Trophoblast cell (in vitro differentiated cells and primary cell): ENCODE data around the gene SLC29A4.

Experiments
- DNase-seq, 2 donors: peaks; one replicate each; pipeline ENCODE4 v3.0.0-alpha.2; 2016
- H2AFZ ChIP-seq: 2 replicates; pipeline ENCODE4 v1.6.1; 2013; ENCODE audit warnings: low read length, moderate library complexity, mild to moderate bottlenecking; ENCODE audit not compliant: insufficient read depth, poor library complexity
- H2AK5ac ChIP-seq: 2 replicates; pipeline ENCODE4 v1.6.1; 2013; ENCODE audit warnings: mild to moderate bottlenecking, low read length
- H2BK120ac ChIP-seq: 2 replicates; pipeline ENCODE4 v1.6.1; 2013; ENCODE audit warnings: low read length, mild to moderate bottlenecking, moderate library complexity; ENCODE audit not compliant: insufficient read depth, poor library complexity
- H2BK12ac ChIP-seq: 2 replicates; pipeline ENCODE4 v1.6.1; 2013; ENCODE audit warnings: mild to moderate bottlenecking, low read length, moderate library complexity
- H2BK5ac ChIP-seq: 2 replicates; pipeline ENCODE4 v1.6.1; 2013; ENCODE audit warnings: low read length, low read depth, moderate library complexity, mild to moderate bottlenecking; ENCODE audit not compliant: poor library complexity
- H3K14ac ChIP-seq: 2 replicates; pipeline ENCODE4 v1.6.1; 2013; ENCODE audit warnings: mild to moderate bottlenecking, low read length
- H3K18ac ChIP-seq: 2 replicates; pipeline ENCODE4 v1.6.1; 2013; ENCODE audit warnings: mild to moderate bottlenecking, low read length
- H3K23ac ChIP-seq: 2 replicates; pipeline ENCODE4 v1.6.1; 2013; ENCODE audit warnings: low read length
- H3K27ac ChIP-seq: 2 replicates; pipeline ENCODE4 v1.5.1; 2013; ENCODE audit warnings: low read depth, mild to moderate bottlenecking, inconsistent platforms, low read length, moderate library complexity
- H3K27me3 ChIP-seq: 2 replicates; pipeline ENCODE4 v1.6.1; 2013; ENCODE audit warnings: inconsistent platforms, mild to moderate bottlenecking, low read length, moderate library complexity; ENCODE audit not compliant: insufficient read depth
- H3K36me3 ChIP-seq, 2 experiments: 1 replicate in 1 of 2; 2 replicates in 1 of 2; pipeline ENCODE4 v1.6.1; 2013; ENCODE audit warnings: low read length in 2 of 2, mild to moderate bottlenecking in 2 of 2, moderate library complexity in 1 of 2; ENCODE audit not compliant: insufficient read depth in 2 of 2, control insufficient read depth in 1 of 2
- H3K4ac ChIP-seq: 2 replicates; pipeline ENCODE4 v1.6.1; 2013; ENCODE audit warnings: low read depth, mild to moderate bottlenecking, low read length, moderate library complexity
- H3K4me1 ChIP-seq, 2 experiments: 1 replicate in 1 of 2; 2 replicates in 1 of 2; pipeline ENCODE4 v1.6.1; 2013; ENCODE audit warnings: low read length in 2 of 2, mild to moderate bottlenecking in 2 of 2, moderate library complexity in 1 of 2; ENCODE audit not compliant: insufficient read depth in 2 of 2, control insufficient read depth in 1 of 2
- H3K4me2 ChIP-seq: 2 replicates; pipeline ENCODE4 v1.6.1; 2013; ENCODE audit warnings: inconsistent platforms, mild to moderate bottlenecking, low read length, moderate library complexity
- H3K4me3 ChIP-seq: 2 replicates; pipeline ENCODE4 v1.5.1; 2013; ENCODE audit warnings: mild to moderate bottlenecking, low read depth, low read length, inconsistent platforms
- H3K79me1 ChIP-seq: one replicate; pipeline ENCODE4 v1.6.1; 2013; ENCODE audit warnings: low read length
- H3K79me2 ChIP-seq: 2 replicates; pipeline ENCODE4 v1.6.1; 2013; ENCODE audit warnings: low read length, mild to moderate bottlenecking; ENCODE audit not compliant: control insufficient read depth, insufficient read depth, poor library complexity
- H3K9ac ChIP-seq: 2 replicates; pipeline ENCODE4 v1.6.1; 2013; ENCODE audit warnings: mild to moderate bottlenecking, low read length
- H3K9me3 ChIP-seq: 2 replicates; pipeline ENCODE4 v1.6.1; 2013; ENCODE audit warnings: low read depth, mild to moderate bottlenecking, control low read depth, inconsistent platforms, low read length; ENCODE audit not compliant: insufficient read depth
- H4K12ac ChIP-seq: 2 replicates; pipeline ENCODE4 v1.6.1; 2013; ENCODE audit warnings: low read depth, mild to moderate bottlenecking, low read length, moderate library complexity
- H4K8ac ChIP-seq: 2 replicates; pipeline ENCODE4 v1.6.1; 2013; ENCODE audit warnings: low read depth, mild to moderate bottlenecking, low read length, moderate library complexity
- H4K91ac ChIP-seq: one replicate; pipeline ENCODE4 v1.6.1; 2013; ENCODE audit warnings: low read depth, mild to moderate bottlenecking, low read length, moderate library complexity
- WGBS: extraction: QIAGEN DNeasy Blood & Tissue Kit; methylation state at CpG from one replicate; pipeline ENCODE4 v1.1.7; 2013; ENCODE audit warnings: missing lambda C conversion rate; ENCODE audit not compliant: insufficient read length, insufficient coverage; ENCODE audit errors: extremely low coverage; 5-methylcytosine and 5-hydroxymethylcytosine counted together

Gene SLC29A4

GRCh38 chr7:5295039-5296014 lies 12.6 kb downstream of the SLC29A4 start:
- no peak overlapping the region for H2AK5ac ChIP-seq
- no peak overlapping the region for H2BK5ac ChIP-seq
- H3K4ac ChIP-seq, result no peak overlapping the region
- peaks cover 3% of the 10 kb centered on the region for H3K27me3 ChIP-seq
- no peak for DNase-seq
- H4K91ac ChIP-seq, result no peak overlapping the region
- H2BK12ac ChIP-seq, result no peak overlapping the region
- H3K36me3 ChIP-seq, result peaks cover 0 to 2% of the 10 kb centered on the region in 2 experiments
- no peak overlapping the region for H4K12ac ChIP-seq
- WGBS, result no CpG with 5 or more reads among the region's 33 CpGs
- peaks cover 0 to 7% of the 10 kb centered on the region in 2 experiments for H3K4me1 ChIP-seq
- no peaks in the 10 kb centered on the region for H3K79me2 ChIP-seq
- no peak overlapping the region for H3K18ac ChIP-seq
- no peak overlapping the region for H3K4me2 ChIP-seq
- no peak overlapping the region for H3K23ac ChIP-seq
- no peak overlapping the region for H2BK120ac ChIP-seq
- no peaks in the 10 kb centered on the region for H3K79me1 ChIP-seq
- no peak overlapping the region for H3K9ac ChIP-seq
- peaks cover 12% of the 10 kb centered on the region for H3K9me3 ChIP-seq
- no peak overlapping the region for H3K27ac ChIP-seq
- no peak overlapping the region for H4K8ac ChIP-seq
- peak overlapping the region; percentile 23 for H3K4me3 ChIP-seq
- H3K14ac ChIP-seq, result no peak overlapping the region
- no peak overlapping the region for H2AFZ ChIP-seq

DNA sequence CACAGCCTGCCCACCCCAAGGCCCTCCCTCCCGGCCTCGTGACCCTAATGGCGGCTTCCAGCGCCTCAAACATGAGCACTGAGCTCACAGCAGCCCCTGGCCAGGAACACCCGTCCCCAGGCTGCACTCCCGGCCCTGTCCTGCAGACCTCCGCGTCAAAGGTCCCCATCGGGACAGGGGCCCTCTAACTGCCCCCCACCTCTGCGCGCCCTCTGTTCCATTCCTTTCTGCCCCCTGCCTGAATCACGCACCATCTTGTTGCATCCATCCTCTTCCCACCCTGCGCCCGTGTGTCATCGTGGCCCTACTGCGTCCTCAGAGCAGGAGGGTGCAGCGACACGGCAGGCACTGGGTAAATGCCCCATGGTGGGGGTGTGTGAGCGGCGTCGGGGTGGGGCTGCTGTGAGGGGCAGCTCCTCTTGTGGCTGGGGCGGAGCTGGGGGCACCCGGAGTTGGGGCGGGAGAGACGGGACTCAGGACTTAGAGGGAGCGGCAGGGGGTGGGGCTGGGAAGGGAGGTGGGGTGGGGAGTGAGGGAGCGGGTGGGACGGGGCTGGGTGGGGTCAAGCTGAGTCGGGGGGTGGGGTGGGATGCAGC lies 13.4 kb downstream of the SLC29A4 start:
- Histone ChIP-seq H3K4me2 (peak overlapping the region; percentile 51), H3K9me3 (peaks cover 12% of the 10 kb centered on the region), H3K14ac (no peak overlapping the region), H3K27ac (no peak overlapping the region), H2AFZ (no peak overlapping the region), H3K9ac (no peak overlapping the region), H3K23ac (no peak overlapping the region), H2BK12ac (no peak overlapping the region), H3K4me3 (no peak overlapping the region), H3K79me1 (no peaks in the 10 kb centered on the region), H4K91ac (no peak overlapping the region), H3K79me2 (no peaks in the 10 kb centered on the region), H3K4me1 (peaks cover 0 to 7% of the 10 kb centered on the region in 2 experiments), H3K4ac (no peak overlapping the region), H3K27me3 (peaks cover 3% of the 10 kb centered on the region), H2BK120ac (no peak overlapping the region), H2BK5ac (no peak overlapping the region), H4K8ac (no peak overlapping the region), H3K18ac (no peak overlapping the region), H2AK5ac (no peak overlapping the region), H3K36me3 (peaks cover 0 to 2% of the 10 kb centered on the region in 2 experiments), H4K12ac (no peak overlapping the region)
- no CpG with 5 or more reads among the region's 29 CpGs for WGBS
- DNase-seq, result no peak

DNA sequence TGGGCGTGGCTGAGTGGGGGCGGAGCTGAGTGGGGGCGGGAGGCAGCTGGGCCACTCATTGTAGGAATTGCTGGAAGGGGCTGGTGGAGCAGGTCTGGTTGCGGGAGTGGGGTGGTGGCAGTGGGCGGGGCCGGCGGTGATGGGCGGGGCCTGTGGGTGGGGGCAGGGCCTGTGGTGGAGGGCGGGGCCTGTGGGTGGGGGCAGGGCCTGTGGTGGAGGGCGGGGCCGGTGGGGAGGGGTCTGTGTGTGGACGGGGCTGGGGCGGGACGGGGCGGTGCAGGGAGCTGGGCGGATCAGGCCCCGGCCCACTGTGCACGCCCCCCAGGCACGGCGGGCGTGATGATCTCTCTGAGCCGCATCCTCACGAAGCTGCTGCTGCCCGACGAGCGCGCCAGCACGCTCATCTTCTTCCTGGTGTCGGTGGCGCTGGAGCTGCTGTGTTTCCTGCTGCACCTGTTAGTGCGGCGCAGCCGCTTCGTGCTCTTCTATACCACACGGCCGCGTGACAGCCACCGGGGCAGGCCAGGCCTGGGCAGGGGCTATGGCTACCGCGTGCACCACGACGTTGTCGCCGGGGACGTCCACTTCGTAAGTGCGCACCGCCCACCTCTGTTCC lies 14.0 kb downstream of the SLC29A4 start:
- Histone ChIP-seq H3K9me3 (peaks cover 12% of the 10 kb centered on the region), H3K36me3 (peaks cover 0 to 2% of the 10 kb centered on the region in 2 experiments), H3K23ac (no peak overlapping the region), H3K18ac (no peak overlapping the region), H3K79me1 (no peaks in the 10 kb centered on the region), H3K79me2 (no peaks in the 10 kb centered on the region), H3K14ac (no peak overlapping the region), H3K27me3 (peaks cover 3% of the 10 kb centered on the region), H2BK12ac (no peak overlapping the region), H3K27ac (no peak overlapping the region), H3K9ac (no peak overlapping the region), H3K4me3 (no peak overlapping the region), H2BK120ac (no peak overlapping the region), H4K12ac (no peak overlapping the region), H3K4me2 (peak overlapping the region; percentile 42), H4K8ac (no peak overlapping the region), H2AFZ (no peak overlapping the region), H2BK5ac (no peak overlapping the region), H4K91ac (no peak overlapping the region), H2AK5ac (no peak overlapping the region), H3K4me1 (peaks cover 0 to 7% of the 10 kb centered on the region in 2 experiments), H3K4ac (no peak overlapping the region)
- no CpG with 5 or more reads among the region's 48 CpGs for WGBS
- peak in 1 of 2 donors; percentile 27 for DNase-seq

GRCh38 chr7:5300366-5300765 lies 17.6 kb downstream of the SLC29A4 start:
- Histone ChIP-seq H2BK120ac (no peak overlapping the region), H3K4me3 (no peak overlapping the region), H3K9ac (no peak overlapping the region), H2BK12ac (no peak overlapping the region), H3K79me1 (no peaks in the 10 kb centered on the region), H3K27ac (no peak overlapping the region), H3K14ac (no peak overlapping the region), H3K79me2 (no peaks in the 10 kb centered on the region), H2BK5ac (no peak overlapping the region), H2AFZ (no peak overlapping the region), H3K9me3 (peaks cover 6% of the 10 kb centered on the region), H3K4me2 (no peak overlapping the region), H3K23ac (no peak overlapping the region), H4K8ac (no peak overlapping the region), H3K4me1 (peaks cover 0 to 7% of the 10 kb centered on the region in 2 experiments), H3K4ac (no peak overlapping the region), H3K18ac (no peak overlapping the region), H3K36me3 (peaks cover 0 to 2% of the 10 kb centered on the region in 2 experiments), H3K27me3 (peaks cover 3% of the 10 kb centered on the region), H4K12ac (no peak overlapping the region), H2AK5ac (no peak overlapping the region), H4K91ac (no peak overlapping the region)
- WGBS, result no CpG with 5 or more reads among the region's 24 CpGs
- DNase-seq, result no peak
